GM06990 (cell line): ENCODE measurements around the gene ARL10.

ENCODE experiments used
- DNase-seq: peaks from one replicate; pipeline ENCODE4 v3.0.0-alpha.2; 2011; ENCODE audit not compliant: insufficient read length; ENCODE audit errors: extremely low read depth
- H3K27me3 ChIP-seq: replicated peaks from 2 replicates; pipeline ENCODE4 v1.6.0; 2011; ENCODE audit warnings: low read length; ENCODE audit not compliant: control insufficient read depth, insufficient read depth
- H3K36me3 ChIP-seq: 2 replicates; pipeline ENCODE4 v1.5.1; 2011; ENCODE audit warnings: low read length; ENCODE audit not compliant: control insufficient read depth, insufficient read depth
- H3K4me3 ChIP-seq: replicated peaks from 2 replicates; pipeline ENCODE4 v1.5.1; 2011; ENCODE audit warnings: low read depth, mild to moderate bottlenecking, control low read depth, low read length
- CTCF ChIP-seq: IDR thresholded peaks from 2 replicates; pipeline ENCODE4 v1.5.1; 2011; ENCODE audit warnings: low read length, control low read depth, mild to moderate bottlenecking, inconsistent platforms; ENCODE audit not compliant: insufficient read depth, poor library complexity, severe bottlenecking

Gene ARL10

GRCh38 chr5:176391999-176392398 lies 26.7 kb downstream of the ARL10 start:
- peaks cover 8% of the 10 kb centered on the region for H3K36me3 ChIP-seq
- no peak overlapping the region for H3K4me3 ChIP-seq
- TF ChIP-seq CTCF: no peak
- no peaks in the 10 kb centered on the region for H3K27me3 ChIP-seq
- DNase-seq: no peak

GRCh38 chr5:176392526-176392925 lies 27.2 kb downstream of the ARL10 start:
- Histone ChIP-seq H3K4me3 (no peak overlapping the region), H3K27me3 (no peaks in the 10 kb centered on the region), H3K36me3 (peaks cover 8% of the 10 kb centered on the region)
- TF ChIP-seq CTCF: no peak
- no peak for DNase-seq

- DNase-seq: no peak
Measured at GRCh38 chr5:176394096-176394495, 28.8 kb downstream of the ARL10 start.

GRCh38 chr5:176394881-176395675 lies 29.8 kb downstream of the ARL10 start:
- no peak for TF ChIP-seq CTCF
- Histone ChIP-seq H3K4me3 (no peak overlapping the region), H3K36me3 (peaks cover 8% of the 10 kb centered on the region)

More at GRCh38 chr5:176394096-176394495, 28.8 kb downstream of the ARL10 start:
- Histone ChIP-seq H3K27me3 (no peaks in the 10 kb centered on the region), H3K4me3 (no peak overlapping the region), H3K36me3 (peaks cover 8% of the 10 kb centered on the region)
- no peak for TF ChIP-seq CTCF

GRCh38 chr5:176396330-176396729 lies 31.0 kb downstream of the ARL10 start:
- Histone ChIP-seq H3K27me3 (no peaks in the 10 kb centered on the region), H3K36me3 (peaks cover 7% of the 10 kb centered on the region), H3K4me3 (no peak overlapping the region)
- no peak for DNase-seq
- TF ChIP-seq CTCF: no peak

More at GRCh38 chr5:176394881-176395675, 29.8 kb downstream of the ARL10 start:
- DNase-seq: no peak
- H3K27me3 ChIP-seq: no peaks in the 10 kb centered on the region
